ENCODE results near the gene CHD9NB. TPM values are rescaled to one million over a fixed set of nuclear protein-coding genes. Genes with fewer than 3 reads are reported as not detected.

CHD9NB gene
- total and polyA plus RNA-seq, 2 experiments from 2014 or later = 0.81 to 2.3 TPM

- H3K4me2 ChIP-seq = no peak overlapping the region
- peaks cover 50% of the 10 kb centered on the region for H3K79me2 ChIP-seq
- peaks cover 61% of the 10 kb centered on the region for H3K4me1 ChIP-seq (ENCODE audit: insufficient read depth)
- 81% methylated on average over 1 of the region's 1 CpG for WGBS (ENCODE audit: low lambda C conversion rate, missing lambda C conversion rate)
- H3K27me3 ChIP-seq = no peaks in the 10 kb centered on the region
- H3K4me3 ChIP-seq = no peak overlapping the region
- no peaks in the 10 kb centered on the region for H4K20me1 ChIP-seq (ENCODE audit: insufficient read depth, poor library complexity, severe bottlenecking)
- no peak for DNase-seq (ENCODE audit: low spot score)
- H2AFZ ChIP-seq = no peak overlapping the region
- no peaks in the 10 kb centered on the region for H3K9me3 ChIP-seq (ENCODE audit: low read depth)
- no peaks in the 10 kb centered on the region for H3K9me2 ChIP-seq (replicated peaks; ENCODE audit: insufficient read depth)
- H3K27ac ChIP-seq = peak overlapping the region; percentile 81
- no peaks in the 10 kb centered on the region for H3K36me3 ChIP-seq (replicated peaks; ENCODE audit: insufficient read depth, low read depth)
- no peak for TF ChIP-seq EZH2 (IDR thresholded peaks at IDR 0.05; ENCODE audit: borderline replicate concordance)
- no peak for TF ChIP-seq EZH2phosphoT487 (IDR thresholded peaks at IDR 0.05; ENCODE audit: low read depth, severe bottlenecking, unreplicated experiment)
- no peak for TF ChIP-seq CTCF (IDR thresholded peaks at IDR 0.05; ENCODE audit: poor library complexity)
Measured at GRCh38 chr16:53083119-53083518, 30.4 kb upstream of the CHD9NB start.

GRCh38 chr16:53082509-53082908 lies 29.8 kb upstream of the CHD9NB start:
- DNase-seq (ENCODE audit: low spot score) = no peak
- Histone ChIP-seq H3K9me3 (ENCODE audit: low read depth) (no peaks in the 10 kb centered on the region), H4K20me1 (ENCODE audit: insufficient read depth, poor library complexity, severe bottlenecking) (no peaks in the 10 kb centered on the region), H3K9me2 (replicated peaks; ENCODE audit: insufficient read depth) (no peaks in the 10 kb centered on the region), H3K4me2 (no peak overlapping the region), H3K36me3 (replicated peaks; ENCODE audit: insufficient read depth, low read depth) (no peaks in the 10 kb centered on the region), H3K27me3 (no peaks in the 10 kb centered on the region), H3K79me2 (peaks cover 53% of the 10 kb centered on the region), H3K27ac (peak overlapping the region; percentile 1), H3K4me3 (no peak overlapping the region), H2AFZ (no peak overlapping the region), H3K4me1 (ENCODE audit: insufficient read depth) (peaks cover 61% of the 10 kb centered on the region)
- 86% methylated on average over 4 of the region's 4 CpGs for WGBS (ENCODE audit: low lambda C conversion rate, missing lambda C conversion rate)
- no peak for TF ChIP-seq CTCF (IDR thresholded peaks at IDR 0.05; ENCODE audit: poor library complexity)
- no peak for TF ChIP-seq EZH2phosphoT487 (IDR thresholded peaks at IDR 0.05; ENCODE audit: low read depth, severe bottlenecking, unreplicated experiment)
- no peak for TF ChIP-seq EZH2 (IDR thresholded peaks at IDR 0.05; ENCODE audit: borderline replicate concordance)

- TF ChIP-seq EZH2 (IDR thresholded peaks at IDR 0.05; ENCODE audit: borderline replicate concordance) = no peak
- TF ChIP-seq CTCF (IDR thresholded peaks at IDR 0.05; ENCODE audit: poor library complexity) = no peak
- no peak for TF ChIP-seq EZH2phosphoT487 (IDR thresholded peaks at IDR 0.05; ENCODE audit: low read depth, severe bottlenecking, unreplicated experiment)
- H3K4me3 ChIP-seq = no peak overlapping the region
- H3K36me3 ChIP-seq (replicated peaks; ENCODE audit: insufficient read depth, low read depth) = no peaks in the 10 kb centered on the region
- peak overlapping the region; percentile 92 for H3K27ac ChIP-seq
- H3K9me2 ChIP-seq (replicated peaks; ENCODE audit: insufficient read depth) = no peaks in the 10 kb centered on the region
- H4K20me1 ChIP-seq (ENCODE audit: insufficient read depth, poor library complexity, severe bottlenecking) = no peaks in the 10 kb centered on the region
- peaks cover 54% of the 10 kb centered on the region for H3K4me1 ChIP-seq (ENCODE audit: insufficient read depth)
- H3K9me3 ChIP-seq (ENCODE audit: low read depth) = no peaks in the 10 kb centered on the region
- H2AFZ ChIP-seq = no peak overlapping the region
- no peaks in the 10 kb centered on the region for H3K27me3 ChIP-seq
- WGBS (ENCODE audit: low lambda C conversion rate, missing lambda C conversion rate) = 94% methylated on average over 3 of the region's 3 CpGs
- peaks cover 52% of the 10 kb centered on the region for H3K79me2 ChIP-seq
- peak overlapping the region; percentile 59 for H3K4me2 ChIP-seq
- DNase-seq (ENCODE audit: low spot score) = no peak
Measured at GRCh38 chr16:53081686-53082407, 29.1 kb upstream of the CHD9NB start.
